Colonic mucosa (tissue), 4 donors: ENCODE results near the gene IRF2. TPM values are rescaled to one million over a fixed set of nuclear protein-coding genes. Genes with fewer than 3 reads are reported as not detected.

Experiments used
- DNase-seq: peaks from one replicate; pipeline ENCODE4 v3.0.0-alpha.2; 2020
- H3K27ac ChIP-seq: fragments of 200-600 bp; one replicate; pipeline ENCODE4 v1.8.0; 2021
- H3K27me3 ChIP-seq: fragments of 200-600 bp; one replicate; pipeline ENCODE4 v1.8.0; 2021
- H3K36me3 ChIP-seq: fragments of 200-600 bp; one replicate; pipeline ENCODE4 v1.8.0; 2021
- H3K4me1 ChIP-seq: fragments of 200-600 bp; one replicate; pipeline ENCODE4 v1.8.0; 2021; ENCODE audit warnings: mild to moderate bottlenecking
- H3K4me3 ChIP-seq: fragments of 200-600 bp; one replicate; pipeline ENCODE4 v1.8.0; 2021
- H3K9ac ChIP-seq, 2 donors: one replicate each; pipeline ENCODE4 v1.7.0; 2013; ENCODE audit warnings: control low read depth in 2 of 2, low read depth in 2 of 2, low read length in 2 of 2
- H3K9me3 ChIP-seq: fragments of 200-600 bp; one replicate; pipeline ENCODE4 v1.8.0; 2021
- CTCF ChIP-seq: fragments of 200-600 bp; IDR thresholded peaks from one replicate; pipeline ENCODE4 v1.8.0; 2022; ENCODE audit warnings: antibody characterized with exemption, mild to moderate bottlenecking
- intact Hi-C: fragments of 100-400 bp; cut with DNase I; formaldehyde crosslinking; loops from one replicate; pipeline ENCODE4 v1.14.1; 2022
- total RNA-seq, 2 donors: library from RNA; stranded (reverse); fragmentation: NEBNext Ultra II Directional in 1 of 2; extraction: Animal tissue kit (Norgen Biotek cat#: 25700) in 1 of 2; gene quantifications; one replicate each; pipeline ENCODE4 v1.2.1, GENCODE V29; 2021
- donor health status: healthy.
- donor health status: DM: no; HTN: no; CAD: no.
- donor health status: DM: no; HTN: no; CAD: no.

The IRF2 gene
- total RNA-seq, 2 donors from 2014 or later: 36.2 to 61.9 TPM

GRCh38 chr4:184389978-184390900 is 84.1 kb downstream of the IRF2 start:
- TF ChIP-seq CTCF: no peak
- H3K9me3 ChIP-seq: no peaks in the 10 kb centered on the region
- no peak overlapping the region for H3K27ac ChIP-seq
- H3K36me3 ChIP-seq: peaks cover 8% of the 10 kb centered on the region
- H3K27me3 ChIP-seq: no peaks in the 10 kb centered on the region
- no peak overlapping the region for H3K4me3 ChIP-seq
- H3K4me1 ChIP-seq: peaks cover 9% of the 10 kb centered on the region
- intact Hi-C loops: loop anchor here (5.0 to 10.0 kb wide), 3 partner anchors 65 to 147 kb away; no protein-coding TSS in a partner anchor
- DNase-seq: no peak
- H3K9ac ChIP-seq: no peak overlapping the region

GRCh38 chr4:184388106-184388505 is 86.2 kb downstream of the IRF2 start:
- Histone ChIP-seq H3K4me1 (peaks cover 22% of the 10 kb centered on the region), H3K9ac (no peak overlapping the region), H3K27me3 (no peaks in the 10 kb centered on the region), H3K36me3 (peaks cover 8% of the 10 kb centered on the region), H3K27ac (no peak overlapping the region), H3K4me3 (no peak overlapping the region), H3K9me3 (no peaks in the 10 kb centered on the region)
- TF ChIP-seq CTCF: no peak
- intact Hi-C loops: loop anchor here (5.0 kb wide), 1 partner anchor 149 kb away; no protein-coding TSS in a partner anchor
- no peak for DNase-seq

GRCh38 chr4:184387351-184387750 is 87.0 kb downstream of the IRF2 start:
- Histone ChIP-seq H3K4me3 (no peak overlapping the region), H3K27me3 (no peaks in the 10 kb centered on the region), H3K27ac (peak overlapping the region; percentile 92), H3K36me3 (peaks cover 8% of the 10 kb centered on the region), H3K9ac (peak overlapping the region in 1 of 2 donors; percentile 46), H3K4me1 (peaks cover 28% of the 10 kb centered on the region), H3K9me3 (no peaks in the 10 kb centered on the region)
- no peak for DNase-seq
- intact Hi-C loops: loop anchor here (5.0 kb wide), 1 partner anchor 150 kb away; no protein-coding TSS in a partner anchor
- no peak for TF ChIP-seq CTCF

- H3K9ac ChIP-seq: peak overlapping the region; percentile 36 to 68
- no peak overlapping the region for H3K4me3 ChIP-seq
- peak overlapping the region; percentile 92 for H3K27ac ChIP-seq
- intact Hi-C loops: loop anchor here (5.0 kb wide), 1 partner anchor 151 kb away; no protein-coding TSS in a partner anchor
- no peaks in the 10 kb centered on the region for H3K9me3 ChIP-seq
- peaks cover 28% of the 10 kb centered on the region for H3K4me1 ChIP-seq
- no peak for TF ChIP-seq CTCF
- H3K36me3 ChIP-seq: peaks cover 8% of the 10 kb centered on the region
- H3K27me3 ChIP-seq: no peaks in the 10 kb centered on the region
- DNase-seq: peak; percentile 85
These were observed 88.0 kb downstream of the IRF2 start for GRCh38 chr4:184386271-184386781.

GRCh38 chr4:184385705-184386141 is 88.6 kb downstream of the IRF2 start:
- H3K4me3 ChIP-seq: no peak overlapping the region
- no peaks in the 10 kb centered on the region for H3K9me3 ChIP-seq
- intact Hi-C loops: loop anchor here (5.0 kb wide), 1 partner anchor 152 kb away; no protein-coding TSS in a partner anchor
- no peaks in the 10 kb centered on the region for H3K27me3 ChIP-seq
- H3K9ac ChIP-seq: peak overlapping the region in 1 of 2 donors; percentile 68
- H3K27ac ChIP-seq: peak overlapping the region; percentile 92
- peaks cover 28% of the 10 kb centered on the region for H3K4me1 ChIP-seq
- DNase-seq: peak; percentile 90
- peaks cover 8% of the 10 kb centered on the region for H3K36me3 ChIP-seq
- TF ChIP-seq CTCF: no peak
